SKM-1 (cell line): Measurements from ENCODE around the gene NHSL2.

Experiments used
- DNase-seq: peaks from one replicate; lab custom pipeline; 2025; ENCODE audit not compliant: unreplicated experiment; lab: John Stamatoyannopoulos, UW

The NHSL2 gene

DNA sequence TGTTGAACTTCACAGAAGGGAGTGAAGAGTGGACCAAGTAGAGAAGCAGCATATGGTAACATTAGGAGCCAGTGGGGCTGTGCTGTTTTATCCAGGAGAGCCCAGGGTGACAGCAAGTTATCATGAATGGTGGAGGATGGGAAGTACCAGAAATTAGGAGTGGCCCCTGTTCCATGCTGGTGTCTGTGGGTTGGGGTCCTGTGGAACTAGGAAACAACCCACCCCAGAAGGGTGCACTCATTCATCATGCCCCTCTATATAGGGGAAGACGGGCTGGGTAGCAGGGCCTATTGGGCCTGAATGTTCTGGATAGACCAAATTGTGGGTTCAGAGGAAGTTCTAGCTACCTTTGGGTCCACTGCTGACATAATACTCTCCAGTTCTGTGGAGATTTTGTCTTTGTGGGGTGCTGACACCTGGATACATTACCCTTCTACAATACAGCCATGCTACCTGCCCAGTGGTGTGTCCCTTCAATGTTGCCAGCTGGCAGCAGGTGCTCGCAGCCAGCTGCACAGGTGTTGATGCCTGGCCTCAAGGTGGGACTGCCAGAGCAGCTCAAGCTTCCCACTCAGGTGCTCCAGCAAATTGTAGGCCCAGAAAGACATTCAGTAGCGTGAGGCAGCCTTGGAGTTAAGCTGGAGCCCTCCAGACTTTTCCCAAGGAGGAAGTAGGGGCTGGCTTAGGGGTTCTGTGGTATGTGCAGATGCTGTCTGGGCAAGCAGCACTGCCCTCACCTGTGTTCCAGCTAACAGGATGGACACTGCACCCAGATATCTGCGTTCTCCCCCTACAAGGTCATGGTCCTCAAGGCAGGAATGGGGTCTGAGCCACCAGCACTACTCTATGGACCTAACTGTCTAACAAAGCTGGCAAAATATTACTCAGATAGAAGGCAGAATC, 106.5 kb downstream of the NHSL2 start:
- no peak for DNase-seq

DNA sequence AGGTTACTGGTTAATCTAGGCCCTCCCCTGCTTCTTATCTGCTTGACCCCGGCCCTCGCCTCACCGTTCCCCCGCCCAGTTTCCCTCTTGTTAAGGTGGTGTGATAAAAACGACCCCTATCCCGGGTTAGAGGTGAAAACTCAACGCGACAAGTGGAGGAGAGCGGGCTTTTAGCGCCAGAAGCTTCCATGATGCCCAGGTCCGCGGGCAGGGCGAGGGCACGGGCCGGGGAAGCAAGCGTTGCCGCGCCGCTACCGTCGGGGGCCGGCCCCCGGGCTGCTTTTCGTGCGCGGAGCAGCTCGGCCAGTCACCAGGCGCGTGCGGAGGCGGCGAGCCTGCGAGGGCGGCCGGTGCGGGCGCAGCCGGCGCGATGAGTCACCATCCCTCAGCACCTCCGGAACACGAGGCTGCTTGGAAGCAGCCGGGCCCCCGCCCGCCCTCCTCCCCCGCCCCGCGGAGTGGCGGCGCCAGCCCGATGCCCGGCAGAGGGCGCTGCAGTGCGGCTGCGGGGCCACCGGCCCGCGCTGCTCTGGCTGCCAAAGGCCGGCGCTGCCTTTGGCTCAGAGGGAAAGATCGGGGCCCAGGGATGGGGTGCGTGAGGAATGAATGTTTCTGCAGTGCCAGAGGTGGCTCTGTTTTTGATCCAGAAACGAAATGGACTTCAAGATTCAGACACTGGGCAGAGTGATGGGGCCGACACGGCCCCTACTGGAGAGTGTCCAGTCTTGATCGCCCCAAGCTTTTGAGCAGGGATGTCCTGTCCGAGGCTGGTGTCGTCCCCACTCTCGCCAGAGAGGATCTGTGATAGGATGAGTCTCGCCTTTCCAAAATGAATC, 107.8 kb downstream of the NHSL2 start:
- peak; percentile 9 for DNase-seq

DNA sequence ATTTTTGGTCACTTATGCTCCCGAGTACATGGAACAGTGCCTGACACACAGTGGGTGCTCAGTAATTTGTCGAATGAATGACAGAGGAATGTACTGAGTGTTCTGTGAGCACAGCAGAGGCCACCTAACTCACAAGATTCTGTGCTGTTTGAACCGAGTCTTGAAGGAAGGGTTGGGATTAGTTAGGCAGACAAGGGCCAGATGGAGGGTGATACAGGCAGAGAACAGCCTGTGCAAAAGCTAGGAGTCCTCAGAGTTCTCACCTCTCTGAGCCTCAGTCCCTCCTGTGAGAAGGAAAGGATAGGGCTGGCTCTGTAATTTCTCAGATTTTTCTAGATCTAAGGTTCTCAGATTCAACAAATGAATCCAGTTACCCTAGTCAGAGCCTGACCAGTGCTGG, 108.8 kb downstream of the NHSL2 start:
- no peak for DNase-seq

DNA sequence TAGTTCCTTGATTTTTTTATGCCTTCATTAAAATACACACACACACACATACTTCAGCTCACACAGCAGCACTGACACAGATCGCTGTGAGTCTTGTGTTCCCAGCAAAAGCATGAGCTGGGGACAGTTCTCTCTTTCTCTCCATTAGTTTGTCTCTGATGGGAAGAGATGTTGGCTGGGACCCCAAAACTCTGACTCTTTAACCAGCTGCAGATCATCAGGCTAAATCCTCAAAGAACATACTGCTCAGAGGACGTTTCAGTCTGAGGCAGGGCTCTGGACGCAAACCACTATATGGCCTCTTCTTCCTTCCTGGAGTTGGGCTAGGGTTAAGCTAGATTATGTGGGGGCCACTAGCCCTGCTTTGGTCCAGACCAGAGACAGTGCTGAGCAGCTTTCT, 109.6 kb downstream of the NHSL2 start:
- DNase-seq, result no peak

DNA sequence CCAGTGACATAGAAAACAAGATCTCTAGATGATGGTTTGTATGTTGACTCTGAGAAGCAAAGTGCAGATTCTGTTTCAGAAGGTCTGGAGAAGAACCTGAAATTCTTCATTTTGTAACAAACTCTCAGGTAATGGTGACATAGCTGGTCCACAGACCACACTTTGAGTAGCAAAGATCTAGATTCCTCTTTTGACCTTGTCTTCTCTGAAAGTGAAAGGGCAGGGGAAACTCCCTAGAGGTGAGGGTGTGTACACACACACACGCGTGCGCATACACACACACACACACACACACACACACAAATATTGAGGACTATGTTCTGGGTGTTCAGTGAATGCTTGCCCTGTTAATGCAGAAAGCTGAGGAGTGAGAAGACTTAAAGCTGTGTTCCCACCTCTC, 110.1 kb downstream of the NHSL2 start:
- DNase-seq, result no peak

DNA sequence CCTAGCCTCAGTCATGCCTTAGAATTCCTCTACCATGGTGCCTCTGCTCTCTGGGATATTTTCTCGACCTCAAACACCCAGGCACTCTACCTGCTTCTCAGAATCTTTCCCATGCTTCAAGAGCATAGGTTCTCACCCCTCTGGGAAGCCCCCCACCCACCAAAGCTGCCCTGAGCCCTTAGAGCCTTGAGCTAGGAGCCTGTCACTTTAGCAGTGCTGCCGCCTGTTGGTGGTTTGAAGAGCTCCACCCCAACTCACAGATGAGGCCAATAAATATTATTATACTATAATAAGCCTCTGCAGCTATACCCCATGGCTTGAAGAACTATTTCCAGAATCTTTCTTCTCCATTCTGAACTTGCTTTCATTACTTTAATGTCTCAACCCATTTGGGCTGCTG, 111.3 kb downstream of the NHSL2 start:
- no peak for DNase-seq

DNA sequence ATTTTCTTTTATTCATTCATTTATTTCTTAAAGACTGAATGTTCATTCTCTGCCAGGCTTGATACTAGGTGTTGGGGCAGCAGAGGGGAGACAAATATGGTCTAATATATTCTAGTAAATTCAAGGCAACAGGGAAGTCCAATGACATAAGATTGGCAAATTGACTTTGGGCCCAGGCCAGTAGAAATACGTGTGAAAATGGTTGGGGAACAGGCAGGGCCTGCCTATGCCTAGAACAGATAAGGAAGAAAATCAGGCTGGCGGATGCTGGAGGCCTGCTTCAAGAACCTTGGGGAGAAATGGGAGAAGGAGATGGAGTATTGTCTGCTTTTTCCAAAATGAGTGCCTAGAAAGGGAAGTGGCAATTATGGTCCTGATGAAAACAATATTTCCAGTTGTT, 112.4 kb downstream of the NHSL2 start:
- DNase-seq, result no peak

DNA sequence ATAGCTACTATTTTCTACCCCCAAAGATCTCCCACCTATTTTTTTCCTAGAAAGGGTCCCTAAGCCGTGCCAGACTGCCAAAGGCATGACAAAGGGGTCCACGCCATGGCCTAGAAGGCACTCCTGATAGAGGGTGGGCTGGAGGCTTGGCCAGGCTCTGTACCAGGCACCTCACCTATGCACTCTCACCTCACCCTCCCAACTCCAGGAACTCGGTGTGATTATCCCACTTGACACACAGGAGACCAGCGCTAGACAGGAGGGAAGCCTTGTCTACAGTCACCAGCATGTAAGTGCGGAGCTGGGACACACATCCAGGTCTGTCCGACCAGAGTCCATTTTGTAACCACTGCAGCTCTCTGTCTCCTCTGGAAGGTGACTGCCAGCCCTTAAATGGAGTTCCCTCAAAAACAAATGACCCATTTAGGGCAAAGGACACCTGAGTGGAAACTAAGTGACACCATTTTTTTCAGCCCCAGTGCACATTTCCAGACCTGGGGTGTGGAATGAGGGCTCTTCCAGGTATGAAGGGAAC, 114.7 kb downstream of the NHSL2 start:
- DNase-seq, result no peak

DNA sequence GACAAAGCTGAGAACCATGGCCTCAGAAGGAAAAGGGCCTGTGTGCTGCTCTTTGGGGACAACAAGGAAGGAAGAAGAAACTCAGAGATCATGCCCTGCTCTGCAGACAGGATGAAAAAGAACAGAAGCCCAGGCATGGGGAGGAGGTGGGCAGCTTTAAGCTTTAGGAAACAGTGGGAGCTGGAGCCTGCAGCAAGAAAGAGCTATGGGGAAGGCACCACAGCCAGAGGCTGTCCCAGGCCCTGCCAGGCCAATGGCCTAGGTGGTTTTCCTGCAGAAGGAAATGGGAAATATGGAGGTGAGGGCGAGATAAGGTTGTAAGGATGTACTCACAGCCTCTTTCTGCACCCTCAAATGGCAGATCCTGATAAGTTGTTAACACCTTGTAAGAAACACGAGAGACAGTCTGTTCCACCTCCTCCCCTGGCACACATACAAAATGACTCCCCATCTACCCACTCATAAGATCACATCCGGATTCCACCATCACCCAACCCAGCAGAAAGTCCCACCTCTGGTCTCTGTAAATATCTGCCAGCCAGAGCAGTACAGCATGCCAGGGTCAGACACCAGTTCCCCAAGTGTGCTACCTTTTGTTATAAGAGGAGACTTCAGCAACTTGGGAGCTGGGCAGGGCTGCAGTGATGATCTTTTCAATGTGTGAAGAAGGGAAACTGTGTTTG, 115.8 kb downstream of the NHSL2 start:
- DNase-seq, result no peak

DNA sequence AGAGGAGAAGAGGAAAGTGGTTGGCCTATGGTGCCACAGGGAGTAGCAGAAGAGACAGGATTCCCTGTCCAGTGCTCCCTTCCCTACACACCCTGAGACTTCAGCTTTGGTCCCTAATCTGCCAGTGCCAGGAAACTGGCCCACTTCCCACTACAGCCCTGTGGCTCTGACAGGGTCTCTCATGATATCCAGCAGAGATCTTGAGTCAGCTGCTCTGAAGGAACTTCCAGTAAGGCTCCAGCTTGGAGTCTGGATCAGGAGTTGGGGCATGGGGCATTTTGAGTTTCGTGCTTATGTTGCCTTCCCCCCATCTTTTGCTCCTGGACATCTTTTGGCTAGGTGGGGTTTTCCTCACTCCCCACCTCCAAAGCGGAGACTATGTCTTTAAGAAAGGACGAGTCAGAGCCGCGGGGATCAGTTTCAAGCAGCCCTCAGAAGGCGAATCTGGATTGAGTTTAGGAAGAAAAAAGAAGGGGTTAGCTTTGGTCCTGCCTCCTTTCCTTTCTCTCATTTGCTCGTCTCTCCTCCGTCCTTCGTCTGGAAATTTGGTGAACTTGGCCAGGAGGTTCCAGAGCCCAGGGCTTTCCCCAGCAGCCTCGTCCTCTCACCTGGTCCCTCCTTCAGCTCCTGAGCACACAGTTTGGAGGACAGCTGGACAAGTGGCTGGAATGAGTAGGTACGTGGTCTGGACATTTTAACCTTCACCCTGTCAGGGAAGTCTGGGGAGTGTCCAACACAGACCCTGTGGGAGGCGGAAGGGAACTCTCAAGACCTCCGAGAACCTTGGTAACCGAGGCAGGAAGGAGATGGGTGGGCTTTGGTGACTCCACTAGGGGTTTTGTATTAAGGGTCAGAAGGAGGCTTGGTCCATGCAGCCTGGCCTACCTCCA, 116.6 kb downstream of the NHSL2 start:
- no peak for DNase-seq

DNA sequence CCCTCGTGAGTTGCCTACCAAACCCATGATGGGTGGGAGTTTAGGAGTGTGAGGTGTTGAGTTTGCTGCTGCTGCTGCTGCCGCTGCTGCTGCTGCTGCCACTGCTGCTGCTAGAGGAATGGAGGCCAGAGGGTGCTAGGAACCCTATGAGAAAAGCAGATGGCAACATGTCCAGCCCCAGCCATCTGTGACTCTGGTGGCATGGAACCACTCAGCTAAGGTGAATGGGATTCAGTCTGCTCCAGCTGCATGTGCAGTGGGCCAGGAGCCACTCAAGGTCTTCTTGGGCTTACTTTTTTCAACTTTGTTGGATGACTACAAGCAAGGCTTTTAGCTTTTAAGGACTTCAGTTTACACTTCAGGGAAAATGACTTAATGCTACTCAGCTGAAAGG, 117.3 kb downstream of the NHSL2 start:
- DNase-seq, result no peak

DNA sequence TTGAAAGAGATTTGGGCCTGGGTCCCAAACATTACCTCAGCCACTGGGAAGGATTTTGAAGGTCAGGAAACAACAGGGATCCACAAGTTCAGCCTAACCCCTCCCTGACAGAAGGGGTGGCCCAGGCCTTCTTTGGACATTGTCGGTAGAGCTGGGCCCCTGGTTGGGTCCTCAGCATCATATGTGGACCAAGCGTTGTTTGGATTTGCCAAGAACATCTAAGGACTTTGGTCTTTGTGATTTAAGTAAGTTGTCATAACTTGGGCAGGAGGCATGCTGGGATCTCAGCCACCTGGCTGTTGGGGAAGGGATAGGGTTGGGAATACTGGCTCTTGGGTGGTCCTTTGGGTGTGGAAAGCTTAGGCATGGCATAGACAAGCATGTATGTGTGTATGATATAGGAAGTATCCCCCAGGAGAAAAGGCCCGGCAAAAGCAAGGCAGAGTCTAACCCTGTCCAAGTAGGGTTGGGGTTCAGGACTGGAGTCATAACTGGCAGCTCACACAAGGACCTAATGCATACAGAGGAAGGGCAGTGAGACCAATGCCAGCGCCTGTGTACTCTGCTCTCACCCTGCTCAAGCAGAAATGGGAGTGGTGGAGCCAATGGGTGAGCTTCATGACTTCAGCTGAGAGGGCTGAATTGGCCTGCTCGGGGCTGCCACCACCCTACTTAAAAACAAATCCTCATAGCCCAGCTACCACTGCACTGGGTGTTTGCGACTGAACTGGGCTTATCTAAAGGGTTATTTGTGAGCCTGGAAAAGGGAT, 118.2 kb downstream of the NHSL2 start:
- no peak for DNase-seq

DNA sequence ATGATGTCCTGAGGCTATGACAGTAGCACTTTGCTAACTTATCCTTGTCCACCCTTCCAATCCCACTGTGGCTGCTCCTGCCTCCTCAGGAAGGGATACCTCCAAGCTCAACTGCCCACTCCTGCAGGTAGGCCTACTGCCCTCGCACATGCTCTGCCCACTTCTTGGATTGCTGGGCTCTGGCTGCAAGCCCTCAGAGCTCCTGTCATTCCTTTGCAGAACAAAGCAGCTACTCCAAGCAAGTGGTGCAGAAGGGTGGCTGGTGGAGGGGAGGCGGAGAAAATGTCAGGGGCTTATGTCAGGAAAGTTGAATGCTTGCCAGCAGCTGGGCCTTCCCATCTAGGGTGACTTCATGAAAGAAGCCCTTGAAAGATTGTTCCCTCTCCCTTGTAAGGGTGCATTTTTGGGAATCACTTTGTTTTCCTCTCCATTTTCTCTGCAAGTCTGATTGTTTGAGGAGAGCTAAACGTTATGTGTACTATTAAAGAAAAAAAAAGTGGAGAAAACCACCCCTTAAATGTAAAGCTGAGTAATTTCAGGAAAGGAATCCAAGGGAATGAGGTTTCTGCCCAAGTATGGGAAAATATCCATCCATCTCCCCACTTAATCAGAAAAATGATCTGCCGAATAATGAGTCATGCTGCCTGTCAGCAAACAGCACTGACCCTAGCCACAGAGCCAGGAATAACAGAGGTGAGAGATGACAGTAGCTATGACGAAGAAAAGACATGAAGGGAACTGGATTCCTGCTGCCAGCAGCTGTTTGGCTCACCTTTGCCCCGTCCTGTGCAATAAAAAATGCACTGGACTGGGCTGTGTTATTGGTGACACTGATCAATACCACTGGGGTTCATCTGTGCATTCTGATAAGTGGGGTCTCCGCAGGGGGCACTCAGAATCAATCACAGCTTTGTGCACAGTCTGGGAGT, 119.1 kb downstream of the NHSL2 start:
- no peak for DNase-seq

DNA sequence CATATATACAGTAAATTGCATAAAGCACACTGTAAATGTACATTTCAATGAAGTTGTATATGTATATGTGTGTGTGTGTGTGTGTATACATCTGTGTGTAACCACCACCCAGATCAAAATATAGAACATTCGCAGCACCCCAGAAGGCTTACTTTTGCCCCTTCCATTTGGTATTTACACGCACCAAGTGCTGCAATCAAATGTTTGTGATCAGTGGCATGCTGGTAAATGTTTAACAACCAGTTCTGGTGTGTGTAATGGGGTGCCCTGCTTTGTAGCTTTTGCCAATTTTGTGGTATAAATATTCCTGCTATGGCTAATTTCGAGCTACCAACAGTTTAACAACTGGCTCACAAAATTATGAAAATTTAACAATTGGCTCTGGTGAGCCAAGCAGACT, 119.8 kb downstream of the NHSL2 start:
- DNase-seq, result no peak

DNA sequence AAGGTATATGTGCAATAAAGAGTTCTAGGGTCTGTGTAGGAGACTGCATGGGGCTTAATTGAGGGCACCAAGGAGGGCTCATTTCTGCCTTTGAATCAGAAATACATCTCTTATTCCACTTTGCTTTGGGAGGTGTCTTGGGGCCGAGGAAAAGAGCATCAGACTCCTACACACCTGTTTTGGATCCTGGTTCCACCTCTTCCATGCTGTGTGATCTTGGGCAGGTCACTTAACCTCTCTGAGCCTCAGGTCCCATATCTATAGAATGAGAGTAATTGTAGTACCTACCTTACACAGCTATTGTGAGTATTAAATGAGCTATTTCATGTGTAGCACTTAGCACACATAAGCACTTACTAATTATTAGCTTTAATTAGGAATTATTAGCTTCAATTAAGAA, 120.5 kb downstream of the NHSL2 start:
- no peak for DNase-seq

DNA sequence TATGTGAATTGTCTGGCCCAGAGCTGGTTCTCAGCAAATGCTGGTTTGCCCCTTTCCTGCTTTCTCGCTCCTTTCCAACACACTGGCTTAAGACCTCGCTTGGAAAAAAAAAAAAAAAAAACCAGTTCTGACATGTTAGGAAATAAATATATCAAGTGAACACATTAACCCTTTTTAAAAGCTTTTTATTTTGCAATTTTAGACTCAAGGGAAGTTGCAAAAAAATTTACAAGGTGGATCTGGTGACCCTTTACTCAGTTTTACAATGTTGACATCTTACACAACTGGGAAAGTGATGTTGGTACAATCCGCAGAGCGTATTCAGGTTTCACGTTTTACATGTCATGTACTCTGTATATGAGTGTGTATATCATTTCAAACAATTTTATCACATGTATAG, 121.0 kb downstream of the NHSL2 start:
- DNase-seq, result no peak

DNA sequence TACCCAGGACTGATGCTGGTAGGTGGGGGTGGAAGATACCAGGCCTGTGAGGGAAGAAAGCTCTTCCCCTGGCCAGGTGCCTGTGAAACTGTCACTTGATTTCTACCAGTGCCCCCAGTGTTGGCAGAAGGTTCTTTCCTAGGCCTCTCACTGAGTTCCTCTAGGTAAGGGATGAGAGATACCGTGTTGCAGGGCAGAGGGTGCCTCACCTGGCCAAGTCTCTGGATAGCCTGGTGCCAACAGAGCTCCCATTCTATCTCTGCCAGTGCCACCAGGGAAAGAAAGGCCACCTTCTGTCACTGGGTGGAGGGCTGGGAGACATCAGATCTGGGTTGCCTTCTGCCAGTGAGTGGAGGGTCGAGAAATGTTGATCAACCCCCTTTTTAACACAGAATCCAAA, 127.0 kb downstream of the NHSL2 start:
- no peak for DNase-seq

DNA sequence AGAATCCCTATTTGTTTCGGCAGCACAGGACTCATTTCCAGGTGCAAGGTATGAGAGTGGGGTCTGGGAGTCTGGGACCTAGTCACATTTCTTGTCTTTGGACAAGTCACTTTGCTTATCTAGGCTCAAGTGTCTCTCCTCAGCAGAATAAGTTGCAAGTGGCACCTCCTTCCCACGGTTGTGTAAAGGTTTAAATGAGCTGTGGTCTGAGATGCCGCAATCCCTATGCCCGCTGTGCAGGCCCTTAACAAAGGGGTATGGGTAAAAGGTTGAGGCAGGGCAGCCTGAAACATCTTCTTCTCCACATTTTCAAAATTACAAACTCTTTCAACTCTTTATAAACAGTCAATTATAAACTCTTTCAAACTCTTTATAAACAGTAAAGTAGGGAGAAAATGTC, 127.4 kb downstream of the NHSL2 start:
- peak; percentile 9 for DNase-seq

DNA sequence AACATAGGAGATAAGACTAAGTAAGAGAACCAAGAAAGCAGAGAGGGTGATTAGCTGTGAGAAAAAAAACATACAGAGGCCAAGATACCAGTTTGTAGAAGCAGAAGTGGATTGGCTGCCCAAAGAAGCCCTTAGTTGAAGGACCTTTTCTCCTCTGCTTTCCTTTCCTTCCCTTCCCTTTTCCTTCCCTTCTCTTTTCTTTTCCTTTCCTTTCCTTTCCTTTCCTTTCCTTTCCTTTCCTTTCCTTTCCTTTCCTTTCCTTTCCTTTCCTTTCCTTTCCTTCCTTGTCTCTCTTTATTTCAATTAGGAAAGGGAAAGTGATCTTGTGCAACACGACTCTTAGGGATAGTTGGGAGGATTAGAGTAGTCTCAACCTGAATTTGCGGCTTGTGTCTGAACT, 128.2 kb downstream of the NHSL2 start:
- no peak for DNase-seq
